Naive B cell (primary cell): ENCODE measurements around the gene OSBP2. TPM values are rescaled to one million over a fixed set of nuclear protein-coding genes. Genes with fewer than 3 reads are reported as not detected.

Experiments used
- ATAC-seq, 2 donors: fragments of 150-1000 bp; cut with Tn5 transposase; 2 replicates each; pipeline ENCODE4 v1.10.0; 2021; ENCODE audit warnings: low read depth in 2 of 2, mild to moderate bottlenecking in 2 of 2, moderate library complexity in 2 of 2
- DNase-seq: peaks from one replicate; pipeline ENCODE4 v3.0.0; 2022
- H3K27ac Mint-ChIP-seq, 6 donors: one replicate each; pipeline ENCODE4 v1.8.0; 2020 to 2022; ENCODE audit warnings: mild to moderate bottlenecking in 6 of 6, mixed read lengths in 6 of 6, moderate library complexity in 5 of 6, inconsistent platforms in 2 of 6
- H3K27me3 Mint-ChIP-seq, 3 donors: one replicate each; pipeline ENCODE4 v1.8.0; 2021 to 2022; ENCODE audit warnings: mixed read lengths in 3 of 3, mild to moderate bottlenecking in 1 of 3
- H3K36me3 Mint-ChIP-seq, 2 donors: one replicate each; pipeline ENCODE4 v1.8.0; 2020 to 2022; ENCODE audit warnings: mixed read lengths in 2 of 2, inconsistent platforms in 1 of 2, mild to moderate bottlenecking in 1 of 2
- H3K4me1 Mint-ChIP-seq, 3 donors: one replicate each; pipeline ENCODE4 v1.8.0; 2020 to 2022; ENCODE audit warnings: mixed read lengths in 3 of 3, inconsistent platforms in 1 of 3, mild to moderate bottlenecking in 1 of 3, moderate library complexity in 1 of 3
- H3K4me3 Mint-ChIP-seq, 8 donors: one replicate each; pipeline ENCODE4 v1.8.0; 2020 to 2022; ENCODE audit warnings: mild to moderate bottlenecking in 8 of 8, mixed read lengths in 8 of 8, moderate library complexity in 8 of 8, inconsistent platforms in 2 of 8
- H3K9me3 Mint-ChIP-seq, 7 donors: one replicate each; pipeline ENCODE4 v1.8.0; 2020 to 2022; ENCODE audit warnings: mixed read lengths in 7 of 7, mild to moderate bottlenecking in 5 of 7, inconsistent platforms in 2 of 7, moderate library complexity in 1 of 7
- polyA plus RNA-seq, 6 donors: library from polyadenylated mRNA; unstranded; fragments of 300-500 nt; fragmentation: Illumina TruSeq; gene quantifications; one replicate each; pipeline ENCODE4 v1.2.3, GENCODE V29; 2021; ENCODE audit warnings: low read depth in 6 of 6

Gene OSBP2
- polyA plus RNA-seq, 6 donors from 2014 or later, result 0.20 to 1.1 (median 0.61) TPM; not detected in 1

DNA sequence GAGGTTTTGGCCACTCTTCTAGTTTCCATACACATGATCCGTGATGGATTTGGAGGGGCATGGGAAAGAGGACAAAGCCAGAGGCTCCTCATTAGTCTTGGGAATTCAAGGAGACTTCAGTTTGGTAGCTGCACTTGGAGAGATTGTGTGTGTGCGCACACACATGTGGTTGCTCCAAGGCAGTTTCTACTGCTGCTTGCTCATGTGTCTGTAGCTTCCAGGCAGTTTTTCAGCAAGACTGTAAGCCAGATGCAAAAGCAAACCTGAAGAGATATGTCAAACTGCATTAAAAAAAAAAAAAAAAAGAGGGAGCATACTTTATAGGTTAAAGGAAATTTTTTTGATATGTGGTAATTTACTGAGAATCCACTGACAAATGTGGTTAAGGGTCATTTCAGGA, 95.7 kb downstream of the OSBP2 start:
- H3K4me3 Mint-ChIP-seq, result no peak overlapping the region
- H3K27me3 Mint-ChIP-seq, result peaks cover 5 to 8% (median 8%) of the 10 kb centered on the region in 3 donors
- no peaks in the 10 kb centered on the region for H3K4me1 Mint-ChIP-seq
- ATAC-seq (no peak), DNase-seq (no peak)
- no peak overlapping the region for H3K27ac Mint-ChIP-seq
- H3K9me3 Mint-ChIP-seq, result peaks cover 0 to 7% (median 4%) of the 10 kb centered on the region in 7 donors
- no peaks in the 10 kb centered on the region for H3K36me3 Mint-ChIP-seq

DNA sequence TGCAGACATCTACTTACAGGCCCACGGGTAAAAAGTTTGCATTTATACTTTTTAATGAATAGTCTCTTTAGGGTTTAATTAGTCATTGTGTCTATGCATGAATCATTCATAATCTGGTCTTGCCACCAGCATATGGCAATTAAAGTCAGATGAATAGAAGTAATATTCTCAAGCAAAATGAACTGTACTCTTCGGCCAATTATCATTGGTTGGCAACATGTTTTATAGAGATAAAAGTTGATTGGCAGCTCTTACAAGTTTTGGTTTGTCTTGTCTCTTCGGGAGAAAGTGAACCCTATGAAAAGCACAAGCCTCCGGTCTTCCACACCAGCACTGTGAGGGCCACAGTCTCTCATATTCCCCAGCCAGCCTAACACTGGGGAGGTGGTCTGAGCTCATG, 97.8 kb downstream of the OSBP2 start:
- H3K9me3 Mint-ChIP-seq, result peaks cover 0 to 8% (median 4%) of the 10 kb centered on the region in 7 donors
- H3K4me1 Mint-ChIP-seq, result no peaks in the 10 kb centered on the region
- H3K27ac Mint-ChIP-seq, result no peak overlapping the region

DNA sequence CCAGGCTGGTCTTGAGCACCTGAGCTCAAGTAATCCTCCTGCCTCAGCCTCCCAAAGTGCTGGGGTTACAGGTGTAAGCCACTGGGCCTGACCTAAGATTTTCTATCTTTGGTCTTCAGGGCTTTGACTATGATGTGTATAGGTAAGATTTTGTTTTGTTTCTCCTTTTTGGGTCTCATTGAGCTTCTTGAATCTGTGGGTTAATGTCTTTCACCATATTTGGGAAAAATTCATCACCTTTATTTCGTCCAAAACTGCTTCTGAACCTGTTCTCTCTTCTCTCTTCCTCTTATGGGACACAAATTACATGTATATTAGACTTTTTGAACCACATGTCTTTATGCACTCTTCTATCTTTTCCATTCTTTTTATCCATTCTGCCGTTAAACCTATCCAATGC, 100.4 kb downstream of the OSBP2 start:
- no peak for DNase-seq
- H3K9me3 Mint-ChIP-seq, result peaks cover 0 to 8% (median 4%) of the 10 kb centered on the region in 7 donors
- peak overlapping the region in 1 of 6 donors; percentile 25 for H3K27ac Mint-ChIP-seq
- no peaks in the 10 kb centered on the region for H3K4me1 Mint-ChIP-seq
- H3K27me3 Mint-ChIP-seq, result peaks cover 7 to 28% (median 8%) of the 10 kb centered on the region in 3 donors
- peaks cover 0 to 4% of the 10 kb centered on the region in 2 donors for H3K36me3 Mint-ChIP-seq
- no peak overlapping the region for H3K4me3 Mint-ChIP-seq
- no peak for ATAC-seq

More for the DNA sequence above, 97.8 kb downstream of the OSBP2 start:
- Mint-ChIP-seq H3K36me3 (no peaks in the 10 kb centered on the region), H3K4me3 (no peak overlapping the region), H3K27me3 (peaks cover under 1 to 14% (median 4%) of the 10 kb centered on the region in 3 donors)
- no peak for DNase-seq
- ATAC-seq, result no peak

DNA sequence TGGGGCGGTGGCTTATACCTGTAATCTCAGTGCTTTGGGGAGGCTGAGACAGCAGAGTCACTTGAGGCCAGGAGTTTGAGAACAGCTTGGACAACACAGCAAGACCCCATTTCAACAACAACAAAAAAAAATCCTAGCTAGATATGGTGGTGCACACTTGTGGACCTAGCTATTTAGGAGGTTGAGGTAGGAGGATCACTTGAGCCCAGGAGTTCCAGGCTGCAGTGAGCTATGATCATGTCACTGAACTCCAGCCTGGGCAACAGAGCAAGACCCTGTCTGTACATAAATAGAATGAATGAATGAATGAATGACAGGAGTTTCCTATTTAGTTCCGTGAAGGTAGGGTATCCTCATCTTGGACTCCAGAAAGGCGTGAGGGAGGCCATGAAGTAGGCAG, 107.0 kb downstream of the OSBP2 start:
- Mint-ChIP-seq H3K27ac (no peak overlapping the region), H3K36me3 (peaks cover 0 to 15% of the 10 kb centered on the region in 2 donors), H3K4me1 (peaks cover 0 to 6% (median 4%) of the 10 kb centered on the region in 3 donors), H3K4me3 (no peak overlapping the region), H3K9me3 (peaks cover 0 to 7% (median 0%) of the 10 kb centered on the region in 7 donors), H3K27me3 (peaks cover 32 to 73% (median 60%) of the 10 kb centered on the region in 3 donors)
- DNase-seq (no peak), ATAC-seq (no peak)

DNA sequence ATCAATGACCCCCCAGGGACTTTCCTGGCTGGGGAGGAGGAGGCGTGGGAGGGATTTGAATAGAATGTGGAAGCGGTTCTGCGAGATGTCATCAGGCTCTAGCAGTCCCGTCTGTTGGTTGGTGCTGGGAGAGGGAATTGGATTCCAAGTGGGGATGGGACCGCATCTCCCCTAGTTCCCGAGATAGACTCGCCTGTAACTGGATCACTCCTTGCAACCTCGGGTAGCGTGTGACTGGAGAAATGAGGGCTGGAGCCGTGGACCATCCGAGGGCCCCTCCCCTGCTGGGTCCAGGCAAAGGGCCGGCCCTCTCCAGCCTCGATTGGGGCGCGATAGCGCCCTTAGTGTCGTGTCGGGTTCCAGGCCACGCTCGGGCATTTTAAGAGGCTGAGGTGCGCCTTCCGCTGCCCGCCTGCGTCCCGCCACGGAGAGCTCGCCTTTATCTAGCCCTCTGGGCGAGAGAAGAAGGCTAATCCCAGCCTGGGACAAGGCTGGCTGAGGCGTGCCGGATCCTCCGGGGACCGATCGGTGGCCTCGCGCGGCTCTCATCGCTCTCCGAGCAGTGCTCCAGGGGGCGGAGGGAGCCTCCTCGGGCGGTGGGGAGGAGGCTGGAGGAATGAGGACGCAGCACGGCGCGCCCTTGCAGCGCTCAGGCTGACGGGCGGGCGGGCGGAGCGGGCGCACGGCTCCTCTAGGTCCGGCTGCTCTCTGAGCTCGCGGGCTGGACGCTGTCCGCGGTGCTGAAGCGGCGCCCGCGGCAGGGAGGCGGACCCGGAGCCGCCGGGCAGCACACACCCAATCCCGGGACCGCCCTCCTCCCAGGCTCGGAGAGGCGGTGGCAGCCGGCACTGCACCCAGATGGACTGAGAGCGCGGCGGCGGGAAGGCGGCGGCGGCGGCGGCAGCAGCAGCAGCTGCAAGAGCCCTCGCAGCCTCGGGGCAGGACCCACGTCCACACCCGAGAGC, 107.8 kb downstream of the OSBP2 start:
- H3K4me1 Mint-ChIP-seq, result peaks cover 0 to 6% (median 4%) of the 10 kb centered on the region in 3 donors
- no peak overlapping the region for H3K4me3 Mint-ChIP-seq
- peaks cover 0 to 7% (median 2%) of the 10 kb centered on the region in 7 donors for H3K9me3 Mint-ChIP-seq
- H3K27ac Mint-ChIP-seq, result no peak overlapping the region
- H3K36me3 Mint-ChIP-seq, result peaks cover 0 to 15% of the 10 kb centered on the region in 2 donors
- H3K27me3 Mint-ChIP-seq, result peaks cover 40 to 74% (median 68%) of the 10 kb centered on the region in 3 donors
- ATAC-seq, result peak; percentile 67 to 68
- peak; percentile 21 for DNase-seq

DNA sequence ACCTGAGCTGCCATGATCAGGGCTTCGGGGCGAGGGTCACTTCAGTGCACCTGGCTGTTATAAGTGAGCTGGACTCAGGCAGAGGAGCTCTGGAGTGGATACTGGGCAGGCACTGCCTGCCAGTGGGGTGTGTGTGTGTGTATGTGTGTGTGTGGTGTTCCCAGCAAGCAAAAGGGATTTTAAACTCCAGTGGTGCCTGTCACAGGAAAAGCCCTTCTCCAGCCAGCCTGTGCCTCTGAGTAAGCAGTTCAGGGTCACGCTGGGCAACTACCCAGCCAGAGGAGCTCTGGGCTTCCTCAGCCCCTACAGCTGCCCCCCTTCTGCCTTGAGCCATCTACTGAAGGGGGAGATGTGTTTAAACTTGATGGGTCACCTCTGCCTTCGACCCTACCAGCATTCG, 109.0 kb downstream of the OSBP2 start:
- ATAC-seq (no peak), DNase-seq (no peak)
- H3K4me1 Mint-ChIP-seq, result peaks cover 0 to 6% (median 4%) of the 10 kb centered on the region in 3 donors
- no peak overlapping the region for H3K27ac Mint-ChIP-seq
- peaks cover 41 to 78% (median 77%) of the 10 kb centered on the region in 3 donors for H3K27me3 Mint-ChIP-seq
- peaks cover 0 to 15% of the 10 kb centered on the region in 2 donors for H3K36me3 Mint-ChIP-seq
- H3K9me3 Mint-ChIP-seq, result peaks cover 0 to 7% (median 2%) of the 10 kb centered on the region in 7 donors
- no peak overlapping the region for H3K4me3 Mint-ChIP-seq

DNA sequence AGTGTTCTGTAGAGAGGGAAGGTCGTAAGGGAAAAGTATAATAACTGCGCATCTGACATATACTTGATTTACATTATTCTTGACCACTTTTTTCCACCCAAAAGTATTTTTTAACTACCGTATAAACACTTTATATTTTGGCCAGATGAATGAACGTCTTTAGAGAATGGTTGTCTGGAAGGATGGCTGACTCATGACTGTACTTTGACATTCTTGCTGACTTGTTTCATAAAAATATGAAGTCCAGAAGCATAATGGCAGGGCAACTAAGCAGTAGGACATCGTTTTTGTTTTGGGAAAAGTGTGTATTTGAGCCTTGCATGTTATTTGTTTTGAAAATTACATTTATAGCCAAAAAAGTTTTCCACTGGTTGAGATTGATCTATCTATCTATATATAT, 110.0 kb downstream of the OSBP2 start:
- H3K27me3 Mint-ChIP-seq, result peaks cover 37 to 82% (median 68%) of the 10 kb centered on the region in 3 donors
- peaks cover 0 to 7% (median 2%) of the 10 kb centered on the region in 7 donors for H3K9me3 Mint-ChIP-seq
- peaks cover 0 to 15% of the 10 kb centered on the region in 2 donors for H3K36me3 Mint-ChIP-seq
- H3K27ac Mint-ChIP-seq, result no peak overlapping the region
- peaks cover 0 to 6% (median 4%) of the 10 kb centered on the region in 3 donors for H3K4me1 Mint-ChIP-seq
- no peak for DNase-seq
- no peak for ATAC-seq
- H3K4me3 Mint-ChIP-seq, result no peak overlapping the region

DNA sequence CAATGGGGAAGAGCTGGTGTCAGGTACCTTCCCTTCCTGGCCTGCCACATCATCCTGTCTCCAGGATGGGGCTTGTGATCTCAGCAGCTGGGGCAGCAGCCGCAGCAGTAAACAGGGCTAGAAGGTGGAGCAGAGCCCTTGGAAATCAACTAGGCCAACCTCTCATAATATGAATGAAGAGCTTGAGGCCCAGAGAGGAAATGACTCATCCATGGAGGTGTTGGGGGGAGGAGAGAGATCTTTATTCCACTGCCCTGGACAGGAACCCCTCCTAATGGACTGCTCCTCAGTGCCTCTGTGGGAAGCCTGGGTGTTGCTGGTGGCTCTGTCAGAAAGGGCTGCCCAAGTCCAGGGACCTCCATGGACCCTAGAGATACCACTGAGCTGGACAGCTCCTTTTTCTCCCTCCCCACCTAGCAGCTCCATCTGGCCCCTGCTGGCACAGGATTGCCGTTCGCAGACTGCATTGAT, 111.8 kb downstream of the OSBP2 start:
- Mint-ChIP-seq H3K4me1 (peaks cover 0 to 6% (median 4%) of the 10 kb centered on the region in 3 donors), H3K4me3 (no peak overlapping the region), H3K27ac (no peak overlapping the region), H3K27me3 (peaks cover 19 to 68% (median 50%) of the 10 kb centered on the region in 3 donors), H3K36me3 (peaks cover 0 to 8% of the 10 kb centered on the region in 2 donors), H3K9me3 (peaks cover 0 to 6% (median 2%) of the 10 kb centered on the region in 7 donors)
- no peak for DNase-seq
- ATAC-seq, result no peak

DNA sequence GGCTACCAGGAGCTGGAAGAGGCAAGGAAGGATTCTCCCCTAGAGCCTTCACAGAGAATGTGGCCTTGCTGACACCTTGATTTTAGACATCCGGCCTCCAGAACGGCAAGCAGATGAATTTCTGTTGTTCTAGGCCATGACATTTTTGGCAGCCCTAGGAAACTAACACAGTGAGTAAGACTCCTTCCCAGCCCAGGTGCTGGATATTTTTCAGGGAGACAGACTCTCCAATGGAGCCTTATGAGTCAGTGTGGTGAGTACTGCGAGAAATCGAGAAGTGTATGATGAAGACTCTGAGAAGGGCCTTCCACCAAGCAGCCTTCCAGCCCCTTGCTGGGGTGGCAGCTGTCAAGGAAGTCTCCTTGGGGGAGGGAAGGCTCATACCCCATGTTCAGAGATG, 114.4 kb downstream of the OSBP2 start:
- ATAC-seq (no peak), DNase-seq (no peak)
- Mint-ChIP-seq H3K27ac (no peak overlapping the region), H3K9me3 (peaks cover 0 to 4% (median 0%) of the 10 kb centered on the region in 7 donors), H3K36me3 (no peaks in the 10 kb centered on the region), H3K4me3 (no peak overlapping the region), H3K27me3 (peaks cover 17 to 58% (median 28%) of the 10 kb centered on the region in 3 donors), H3K4me1 (no peaks in the 10 kb centered on the region)

DNA sequence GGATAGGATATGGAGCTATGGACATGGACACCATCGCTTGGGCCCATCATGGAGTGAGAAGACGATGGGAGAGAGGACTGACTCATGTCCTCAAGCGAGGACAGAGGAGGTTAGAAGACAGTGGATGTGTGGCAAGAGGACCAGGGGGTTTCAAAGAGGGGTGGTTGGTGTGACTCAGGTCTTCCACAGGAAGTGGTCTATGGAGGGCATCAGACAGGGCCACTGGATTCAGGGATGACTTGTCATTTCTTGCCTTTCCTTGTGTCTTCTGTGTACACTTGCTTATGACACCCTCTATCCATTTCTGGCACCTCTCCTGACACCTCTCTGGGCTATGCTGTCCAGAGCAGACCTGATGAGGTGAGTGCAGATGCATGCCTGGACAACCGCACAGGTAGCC, 115.4 kb downstream of the OSBP2 start:
- H3K9me3 Mint-ChIP-seq, result peaks cover 0 to 2% (median 0%) of the 10 kb centered on the region in 7 donors
- DNase-seq (no peak), ATAC-seq (no peak)
- no peak overlapping the region for H3K4me3 Mint-ChIP-seq
- no peaks in the 10 kb centered on the region for H3K4me1 Mint-ChIP-seq
- peaks cover 17 to 48% (median 18%) of the 10 kb centered on the region in 3 donors for H3K27me3 Mint-ChIP-seq
- H3K36me3 Mint-ChIP-seq, result no peaks in the 10 kb centered on the region
- H3K27ac Mint-ChIP-seq, result no peak overlapping the region

DNA sequence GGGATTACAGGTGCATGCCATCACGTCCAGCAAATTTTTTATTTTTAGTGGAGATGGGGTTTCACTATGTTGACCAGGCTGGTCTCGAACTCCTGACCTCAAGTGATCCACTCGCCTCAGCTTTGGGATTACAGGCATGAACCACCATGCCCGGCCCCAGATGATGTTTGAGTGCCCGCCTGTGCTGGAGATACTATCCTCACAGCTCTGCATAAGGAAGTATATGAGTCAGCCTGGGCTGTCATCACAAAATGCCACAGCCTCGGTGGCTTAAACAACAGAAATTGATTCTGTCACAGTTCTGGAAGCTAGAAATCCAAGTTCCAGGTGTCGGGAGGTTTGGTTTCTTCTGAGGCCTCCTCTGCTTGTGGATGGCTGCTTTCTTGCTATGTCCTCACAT, 119.3 kb downstream of the OSBP2 start:
- Mint-ChIP-seq H3K27ac (no peak overlapping the region), H3K4me3 (no peak overlapping the region), H3K27me3 (peaks cover 11 to 24% (median 16%) of the 10 kb centered on the region in 3 donors), H3K36me3 (no peaks in the 10 kb centered on the region), H3K4me1 (no peaks in the 10 kb centered on the region), H3K9me3 (no peaks in the 10 kb centered on the region)
- ATAC-seq, result no peak
- DNase-seq, result no peak

DNA sequence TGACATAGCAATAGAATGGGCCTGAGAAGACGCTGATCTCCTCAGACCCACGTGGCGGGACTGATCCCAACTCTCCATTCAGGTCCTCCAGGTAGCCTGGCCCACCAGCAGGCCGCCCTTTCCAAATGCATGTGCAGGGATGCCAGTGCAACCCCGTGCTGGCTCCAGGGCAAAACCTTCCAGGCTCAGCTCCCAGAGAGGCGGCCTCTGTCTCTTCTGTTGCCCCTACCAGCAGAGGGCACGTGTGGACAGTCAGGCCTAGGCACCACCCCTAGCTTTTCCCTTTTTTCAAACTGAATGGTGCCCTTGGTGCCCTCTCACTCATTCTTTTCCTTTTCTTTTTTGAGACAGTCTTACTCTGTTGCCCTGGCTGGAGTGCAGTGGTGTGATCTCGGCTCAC, 121.7 kb downstream of the OSBP2 start:
- Mint-ChIP-seq H3K36me3 (peaks cover 0 to 8% of the 10 kb centered on the region in 2 donors), H3K4me3 (no peak overlapping the region), H3K27ac (no peak overlapping the region), H3K4me1 (peaks cover 0 to 4% (median 0%) of the 10 kb centered on the region in 3 donors), H3K9me3 (peaks cover 0 to 2% (median 0%) of the 10 kb centered on the region in 7 donors), H3K27me3 (peaks cover 19 to 28% (median 26%) of the 10 kb centered on the region in 3 donors)
- DNase-seq, result no peak
- no peak for ATAC-seq

DNA sequence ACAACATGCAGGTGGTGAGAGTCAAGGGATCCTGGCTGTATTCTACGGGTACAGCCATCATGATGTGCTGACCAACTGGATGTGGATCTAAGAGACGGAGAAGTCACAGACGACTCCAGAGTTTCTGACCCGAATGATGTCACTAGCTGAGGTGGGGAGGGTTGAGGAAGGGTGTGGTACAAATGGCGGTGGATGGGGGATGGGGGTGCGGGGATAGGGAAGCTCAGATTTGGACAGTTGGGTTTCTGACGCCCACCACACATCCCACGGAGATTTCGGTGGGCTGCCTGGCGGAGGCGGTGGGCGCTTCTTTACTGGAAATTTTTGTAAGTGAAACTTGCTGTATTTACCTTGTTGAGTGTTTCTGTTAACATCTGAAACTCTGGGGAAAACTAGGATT, 126.7 kb downstream of the OSBP2 start:
- Mint-ChIP-seq H3K36me3 (peaks cover 0 to 9% of the 10 kb centered on the region in 2 donors), H3K9me3 (peaks cover 0 to 2% (median 0%) of the 10 kb centered on the region in 7 donors), H3K4me1 (peaks cover 0 to 9% (median 0%) of the 10 kb centered on the region in 3 donors), H3K27ac (no peak overlapping the region), H3K27me3 (peaks cover 30 to 62% (median 57%) of the 10 kb centered on the region in 3 donors), H3K4me3 (peak overlapping the region in 1 of 8 donors; percentile 22)
- DNase-seq (no peak), ATAC-seq (no peak)
